Measurements from ENCODE around the gene CHST6.
"Not testable (repeated sequence)": the region's sequence is repeated elsewhere in the genome, so short reads cannot be mapped to it uniquely, and the experiment has no call there.

The CHST6 gene

GRCh38 chr16:75433732-75434413 lies 61.4 kb downstream of the CHST6 start:
- DNase-seq: peak; percentile 69 to 86

- DNase-seq: peak; percentile 78 to 94
Measured at GRCh38 chr16:75432828-75433731, 62.2 kb downstream of the CHST6 start, which contains the start of gene CFDP1. TSS of gene CFDP1 (minus strand) at chr16:75433503. CDS start at chr16:75433352, 151 bp downstream.

- DNase-seq: no peak
Measured at GRCh38 chr16:75429621-75430403, 65.4 kb downstream of the CHST6 start.

GRCh38 chr16:75426524-75426923 lies 68.7 kb downstream of the CHST6 start:
- DNase-seq: not testable (repeated sequence)

GRCh38 chr16:75424105-75424762 lies 71.0 kb downstream of the CHST6 start:
- not testable (repeated sequence) for DNase-seq

GRCh38 chr16:75423723-75424104 lies 71.5 kb downstream of the CHST6 start:
- DNase-seq: no peak
